K562 (cell line): ENCODE measurements around the gene ARMC12. TPM values are rescaled to one million over a fixed set of nuclear protein-coding genes. Genes with fewer than 3 reads are reported as not detected.
A peak's percentile ranks its signal among the peaks of the same experiment; 100 is the strongest.

Experiments
- CBFA2T2 ChIP-seq: fragments of 450-650 bp; conservative IDR thresholded peaks from 2 replicates; pipeline ENCODE4 v1.6.1; 2017; ENCODE audit warnings: mild to moderate bottlenecking
- CBX5 ChIP-seq: IDR thresholded peaks from 2 replicates; pipeline ENCODE4 v1.6.1; 2014; ENCODE audit warnings: low read depth, borderline replicate concordance
- DDX20 ChIP-seq: fragments of 450-650 bp; IDR thresholded peaks from 2 replicates; pipeline ENCODE4 v1.6.1; 2016; ENCODE audit warnings: missing genetic modification characterization, low read depth, mild to moderate bottlenecking, missing compliant biosample characterization, moderate library complexity
- DPF2 ChIP-seq: fragments of 450-650 bp; IDR thresholded peaks from 2 replicates; pipeline ENCODE4 v1.6.1; 2016
- ELF2 ChIP-seq: fragments of 250-450 bp; sonication (Bioruptor Pico); IDR thresholded peaks from 2 replicates; pipeline ENCODE4 v1.5.0; 2021; ENCODE audit warnings: mild to moderate bottlenecking
- FOSL1 ChIP-seq: fragments of 200-800 bp; sonication (Bioruptor generic); conservative IDR thresholded peaks from 2 replicates; pipeline ENCODE4 v1.6.1; 2016; ENCODE audit warnings: missing genetic modification characterization, missing compliant biosample characterization
- HDAC1 ChIP-seq, 2 experiments: fragments of 450-650 bp; IDR thresholded peaks; 2 replicates each; pipeline ENCODE4 v1.6.1; 2016 to 2017; ENCODE audit warnings: inconsistent platforms in 1 of 2, mild to moderate bottlenecking in 1 of 2, moderate library complexity in 1 of 2
- ID3 ChIP-seq, 2 experiments: fragments of 250-450 bp in 1 of 2; fragments of 450-650 bp in 1 of 2; sonication (Bioruptor Pico) in 1 of 2; IDR thresholded peaks; 2 replicates each; pipeline versions ENCODE4 v1.6.1 to v1.8.0; 2016 to 2021; ENCODE audit warnings: mild to moderate bottlenecking in 2 of 2, moderate library complexity in 2 of 2, missing compliant biosample characterization in 1 of 2, missing genetic modification characterization in 1 of 2
- MTA3 ChIP-seq: fragments of 450-650 bp; formaldehyde crosslinking; IDR thresholded peaks from 2 replicates; pipeline ENCODE4 v1.6.1; 2017; ENCODE audit warnings: mild to moderate bottlenecking, borderline replicate concordance
- MXI1 ChIP-seq: IDR thresholded peaks from 2 replicates; pipeline ENCODE4 v1.6.1; 2011; ENCODE audit warnings: low read depth, mild to moderate bottlenecking, improper control_type of control experiment, low read length
- NR2C2 ChIP-seq, 2 experiments: fragments of 200-800 bp in 1 of 2; sonication (Bioruptor generic) in 1 of 2; sonication (generic) in 1 of 2; formaldehyde crosslinking in 1 of 2; IDR thresholded peaks; 2 replicates each; pipeline versions ENCODE4 v1.6.1 to v1.8.0; 2016 to 2022; ENCODE audit warnings: mild to moderate bottlenecking in 1 of 2, missing compliant biosample characterization in 1 of 2, missing genetic modification characterization in 1 of 2, missing genetic modification reagents in 1 of 2
- PBX2 ChIP-seq, 2 experiments: IDR thresholded peaks in 1 of 2; conservative IDR thresholded peaks in 1 of 2; 2 replicates each; pipeline ENCODE4 v1.6.1; 2016; ENCODE audit warnings: low read depth in 2 of 2, mild to moderate bottlenecking in 1 of 2, missing compliant biosample characterization in 1 of 2, missing genetic modification characterization in 1 of 2, moderate library complexity in 1 of 2
- RUNX1 ChIP-seq: sonication (generic); IDR thresholded peaks from 2 replicates; pipeline ENCODE4 v1.6.1; 2016; ENCODE audit warnings: antibody characterized with exemption, low read depth
- SRSF7 ChIP-seq: fragments of 200-400 bp; formaldehyde crosslinking; optimal IDR thresholded peaks from 2 replicates; pipeline ENCODE3; 2017; ENCODE audit warnings: mild to moderate bottlenecking, low read depth, low read length
- THRA ChIP-seq: fragments of 450-650 bp; IDR thresholded peaks from 2 replicates; pipeline ENCODE4 v1.6.1; 2017; ENCODE audit warnings: mild to moderate bottlenecking, moderate library complexity
- ZC3H8 ChIP-seq: fragments of 450-650 bp; IDR thresholded peaks from 2 replicates; pipeline ENCODE4 v1.6.1; 2017
- ZFX ChIP-seq: sonication (generic); formaldehyde crosslinking; IDR thresholded peaks from 2 replicates; pipeline ENCODE4 v1.8.0; 2022; ENCODE audit warnings: mild to moderate bottlenecking, missing genetic modification reagents, moderate library complexity
- ZKSCAN8 ChIP-seq: fragments of 200-800 bp; sonication (Bioruptor generic); IDR thresholded peaks from 2 replicates; pipeline ENCODE4 v1.6.1; 2016; ENCODE audit warnings: missing genetic modification characterization, missing compliant biosample characterization
- ZNF134 ChIP-seq: fragments of 250-450 bp; sonication (Bioruptor Pico); conservative IDR thresholded peaks from 2 replicates; pipeline ENCODE4 v1.4.0; 2020
- ZNF217 ChIP-seq: sonication (generic); formaldehyde crosslinking; IDR thresholded peaks from 2 replicates; pipeline ENCODE4 v1.8.0; 2022; ENCODE audit warnings: mild to moderate bottlenecking, missing genetic modification reagents
- ZNF311 ChIP-seq: fragments of 250-450 bp; sonication (Bioruptor Pico); IDR thresholded peaks from 2 replicates; pipeline ENCODE4 v1.4.0; 2020; ENCODE audit warnings: mild to moderate bottlenecking, moderate library complexity
- ZNF316 ChIP-seq: fragments of 450-650 bp; IDR thresholded peaks from 2 replicates; pipeline ENCODE4 v1.6.1; 2016
- ZNF445 ChIP-seq: fragments of 250-450 bp; sonication (Bioruptor Pico); IDR thresholded peaks from 2 replicates; pipeline ENCODE4 v1.4.0; 2020; ENCODE audit warnings: low read depth, mild to moderate bottlenecking, moderate library complexity
- ZNF584 ChIP-seq: fragments of 200-800 bp; sonication (Bioruptor generic); IDR thresholded peaks from 2 replicates; pipeline ENCODE4 v1.6.1; 2016; ENCODE audit warnings: low read depth, mild to moderate bottlenecking, missing genetic modification characterization, missing compliant biosample characterization
- ZNF76 ChIP-seq: fragments of 250-450 bp; sonication (Bioruptor Pico); IDR thresholded peaks from 2 replicates; pipeline ENCODE4 v1.4.0; 2020; ENCODE audit warnings: mild to moderate bottlenecking, moderate library complexity, borderline replicate concordance
- polyA plus RNA-seq, 8 experiments: library from polyadenylated mRNA; depleted of rRNA in 4 of 8; stranded (reverse) in 5 of 8; unstranded in 3 of 8; fragments of >200 nt; fragmentation: Nextera tagmentation in 2 of 8; fragmentation: Illumina TruSeq in 1 of 8; extraction: Ambion mirVana in 2 of 8; extraction: Trizol in 1 of 8; gene quantifications; 2 replicates each; pipeline versions ENCODE4 v1.2.1 to v1.2.3, GENCODE V29; 2011 to 2014; ENCODE audit warnings: inconsistent platforms in 1 of 8, missing spikeins in 1 of 8
- total RNA-seq, 7 experiments: library from RNA; depleted of rRNA in 6 of 7; stranded (reverse); fragments of >200 nt in 6 of 7; fragmentation: Illumina TruSeq in 2 of 7; extraction: Trizol in 2 of 7; gene quantifications; 2 replicates each; pipeline versions ENCODE4 v1.2.1 to v1.2.3, GENCODE V29; 2011 to 2021; ENCODE audit warnings: low replicate concordance in 1 of 7

The ARMC12 gene
- total and polyA plus RNA-seq, 9 of the 15 experiments (the other 6 are each of a cell fraction or from before 2014, with no cell fraction given): 0.09 to 0.58 (median 0.31) TPM; not detected in 3

- no peak for TF ChIP-seq THRA
- TF ChIP-seq FOSL1 (tag): no peak; the same call in 1 of the 2 replicates
- TF ChIP-seq RUNX1: no peak; the same call in 1 of the 2 replicates
- TF ChIP-seq ZNF311: no peak
- TF ChIP-seq ZNF134 (CRISPR knock-in tag): no peak
- peak; percentile 72; the same call in 1 of the 2 replicates for TF ChIP-seq ZNF76 (CRISPR knock-in tag)
- peak; percentile 60; the same call in 1 of the 2 replicates for TF ChIP-seq MTA3
- TF ChIP-seq ELF2 (CRISPR knock-in tag): peak; percentile 50; the same call in 1 of the 2 replicates
- no peak for TF ChIP-seq ID3 (CRISPR knock-in tag; IDR thresholded peaks at IDR 0.05)
- peak; percentile 34; the same call in 1 of the 2 replicates for TF ChIP-seq ID3 (tag; IDR thresholded peaks at IDR 0.05)
- no peak for TF ChIP-seq CBX5
- no peak for TF ChIP-seq ZNF217 (CRISPR knock-in tag)
- TF ChIP-seq PBX2 (CRISPR knock-in tag; IDR thresholded peaks at IDR 0.05; ENCODE audit: low read depth): peak; percentile 93
- TF ChIP-seq PBX2 (tag; conservative IDR thresholded peaks at IDR 0.05; ENCODE audit: low read depth): peak; percentile 92
- no peak for TF ChIP-seq SRSF7
- TF ChIP-seq ZNF584 (CRISPR knock-in tag): no peak
- TF ChIP-seq HDAC1 (IDR thresholded peaks at IDR 0.05): peak in 1 of 2 experiments; percentile 87; a peak in 2 of 4 replicates
- no peak for TF ChIP-seq CBFA2T2
- TF ChIP-seq MXI1: peak; percentile 75
- TF ChIP-seq ZNF316: no peak
- 0 out of 2 replicates have a peak, but pooled peaks have one; percentile 45 for TF ChIP-seq DPF2
- TF ChIP-seq ZFX (CRISPR knock-in tag): peak; percentile 74
- no peak for TF ChIP-seq NR2C2 (CRISPR knock-in tag; IDR thresholded peaks at IDR 0.05)
- TF ChIP-seq NR2C2 (tag; IDR thresholded peaks at IDR 0.05): peak; percentile 76
- no peak for TF ChIP-seq ZNF445 (CRISPR knock-in tag)
- TF ChIP-seq ZC3H8: no peak
- TF ChIP-seq DDX20 (tag): no peak
- TF ChIP-seq ZKSCAN8 (CRISPR knock-in tag): no peak
These were observed 48.1 kb upstream of the ARMC12 start, which contains the start of gene FKBP5 (continued) for GRCh38 chr6:35688605-35689322.
